ENCODE results near the gene CTDNEP1. TPM values are rescaled to one million over a fixed set of nuclear protein-coding genes. Genes with fewer than 3 reads are reported as not detected.
"Not testable (repeated sequence)": the region's sequence is repeated elsewhere in the genome, so short reads cannot be mapped to it uniquely, and the experiment has no call there.

The CTDNEP1 gene
- total RNA-seq, 2 experiments from 2014 or later = 155 to 164 TPM

GRCh38 chr17:7254511-7254910 lies 3.0 kb upstream of the CTDNEP1 start:
- no peak overlapping the region for H3K4me3 Mint-ChIP-seq
- H3K27ac Mint-ChIP-seq = no peak overlapping the region
- peaks cover 34% of the 10 kb centered on the region for H3K4me1 Mint-ChIP-seq (ENCODE audit: low read depth)
- H3K36me3 Mint-ChIP-seq = peaks cover 34% of the 10 kb centered on the region
- DNase-seq = no peak
- intact Hi-C loops (cut with micrococcal nuclease) = loop anchor here (5.0 kb wide), 3 partner anchors 183 to 433 kb away; partner anchors contain the start of genes FGF11, TMEM102, TP53 and WRAP53
- no peaks in the 10 kb centered on the region for H3K9me3 Mint-ChIP-seq
- ChIA-PET CTCF (no interaction called here), POLR2A (interaction anchor here (0.6 to 0.9 kb wide), 2 partner anchors 10 to 293 kb away, joined by 3 read pairs; no protein-coding TSS in a partner anchor)
- H3K27me3 Mint-ChIP-seq = no peaks in the 10 kb centered on the region

- peaks cover 28% of the 10 kb centered on the region for H3K36me3 Mint-ChIP-seq
- H3K27ac Mint-ChIP-seq = peak overlapping the region; percentile 100
- H3K27me3 Mint-ChIP-seq = no peaks in the 10 kb centered on the region
- peak overlapping the region; percentile 85 for H3K4me3 Mint-ChIP-seq
- CTCF ChIA-PET = no interaction called here
- H3K9me3 Mint-ChIP-seq = no peaks in the 10 kb centered on the region
- POLR2A ChIA-PET = no interaction called here
- DNase-seq = no peak
- peaks cover 40% of the 10 kb centered on the region for H3K4me1 Mint-ChIP-seq (ENCODE audit: low read depth)
- intact Hi-C loops (cut with micrococcal nuclease) = loop anchor here (2.0 to 5.0 kb wide), 4 partner anchors 184 to 434 kb away; partner anchors contain the start of genes FGF11, TMEM102, TP53 and WRAP53
These were observed 1.5 kb upstream of the CTDNEP1 start for GRCh38 chr17:7253082-7253481.

GRCh38 chr17:7252176-7253043 lies 876 bp upstream of the CTDNEP1 start, which contains the start of gene ELP5:
ELP5 (plus strand) TSS chr17:7252215; CDS start chr17:7252551, 336 bp downstream.
- Mint-ChIP-seq H3K27ac (peak within 1 kb of the TSS; percentile 100), H3K4me3 (peak within 1 kb of the TSS; percentile 96), H3K9me3 (no peaks in the 10 kb centered on the region), H3K4me1 (ENCODE audit: low read depth) (peaks cover 40% of the 10 kb centered on the region), H3K36me3 (peaks cover 28% of the 10 kb centered on the region), H3K27me3 (no peaks in the 10 kb centered on the region)
- DNase-seq = peak; percentile 94
- ChIA-PET CTCF (interaction anchor here (0.6 to 1.2 kb wide), 2 partner anchors 32 to 105 kb away, joined by 4 to 6 read pairs; no protein-coding TSS in a partner anchor), POLR2A (interaction anchor here (0.6 to 2.0 kb wide), 3 partner anchors 13 to 56 kb away, joined by 3 to 7 read pairs (median 5); partner anchors contain the start of genes DVL2 and PHF23)
- intact Hi-C loops (cut with micrococcal nuclease) = loop anchor here (1.0 to 5.0 kb wide), 8 partner anchors 13 to 435 kb away; partner anchors contain the start of genes EIF5A, FGF11, NEURL4 and PHF23

- peak overlapping the region; percentile 100 for H3K27ac Mint-ChIP-seq
- peaks cover 42% of the 10 kb centered on the region for H3K4me1 Mint-ChIP-seq (ENCODE audit: low read depth)
- H3K9me3 Mint-ChIP-seq = no peaks in the 10 kb centered on the region
- CTCF ChIA-PET = interaction anchor here (1.0 to 2.0 kb wide), 4 partner anchors 8 to 31 kb away, joined by 3 to 8 read pairs (median 6); partner anchors contain the start of gene GABARAP
- peak; percentile 40 for DNase-seq
- POLR2A ChIA-PET = interaction anchor here (0.6 to 2.0 kb wide), 8 partner anchors 8 to 437 kb away, joined by 3 to 7 read pairs (median 3); partner anchors contain the start of genes DVL2 and GABARAP
- H3K4me3 Mint-ChIP-seq = peak overlapping the region; percentile 96
- H3K27me3 Mint-ChIP-seq = no peaks in the 10 kb centered on the region
- peaks cover 27% of the 10 kb centered on the region for H3K36me3 Mint-ChIP-seq
- intact Hi-C loops (cut with micrococcal nuclease) = loop anchor here (5.0 kb wide), 3 partner anchors 186 to 436 kb away; partner anchors contain the start of genes FGF11, TMEM102, TP53 and WRAP53
These were observed 573 bp downstream of the CTDNEP1 start for GRCh38 chr17:7250695-7251627.

GRCh38 chr17:7249830-7250229 lies 1.7 kb downstream of the CTDNEP1 start:
- peaks cover 26% of the 10 kb centered on the region for H3K36me3 Mint-ChIP-seq
- peak overlapping the region; percentile 93 for H3K27ac Mint-ChIP-seq
- no peaks in the 10 kb centered on the region for H3K9me3 Mint-ChIP-seq
- H3K27me3 Mint-ChIP-seq = no peaks in the 10 kb centered on the region
- ChIA-PET CTCF (interaction anchor here (1.4 to 2.0 kb wide), 3 partner anchors 11 to 47 kb away, joined by 3 to 7 read pairs (median 4); partner anchors contain the start of gene PHF23), POLR2A (interaction anchor here (1.0 to 1.6 kb wide), 3 partner anchors 8 to 11 kb away, joined by 3 to 6 read pairs (median 4); no protein-coding TSS in a partner anchor)
- intact Hi-C loops (cut with micrococcal nuclease) = loop anchor here (5.0 kb wide), 3 partner anchors 187 to 437 kb away; partner anchors contain the start of genes FGF11, TMEM102, TP53 and WRAP53
- no peak for DNase-seq
- peak overlapping the region; percentile 96 for H3K4me3 Mint-ChIP-seq
- peaks cover 42% of the 10 kb centered on the region for H3K4me1 Mint-ChIP-seq (ENCODE audit: low read depth)

GRCh38 chr17:7249214-7249613 lies 2.3 kb downstream of the CTDNEP1 start:
- intact Hi-C loops (cut with micrococcal nuclease) = no loop called here
- no peak for DNase-seq
- CTCF ChIA-PET = interaction anchor here (1.4 to 2.0 kb wide), 3 partner anchors 10 to 47 kb away, joined by 3 to 7 read pairs (median 4); partner anchors contain the start of gene PHF23
- Mint-ChIP-seq H3K27ac (peak overlapping the region; percentile 46), H3K36me3 (peaks cover 26% of the 10 kb centered on the region), H3K9me3 (no peaks in the 10 kb centered on the region), H3K4me1 (ENCODE audit: low read depth) (peaks cover 42% of the 10 kb centered on the region), H3K27me3 (no peaks in the 10 kb centered on the region), H3K4me3 (peak overlapping the region; percentile 43)
- POLR2A ChIA-PET = interaction anchor here (1.0 to 1.6 kb wide), 3 partner anchors 8 to 11 kb away, joined by 3 to 6 read pairs (median 4); no protein-coding TSS in a partner anchor

- Mint-ChIP-seq H3K36me3 (peaks cover 24% of the 10 kb centered on the region), H3K4me3 (peak overlapping the region; percentile 43), H3K4me1 (ENCODE audit: low read depth) (peaks cover 38% of the 10 kb centered on the region), H3K27me3 (no peaks in the 10 kb centered on the region), H3K9me3 (no peaks in the 10 kb centered on the region), H3K27ac (no peak overlapping the region)
- DNase-seq = no peak
- POLR2A ChIA-PET = interaction anchor here (1.4 kb wide), 1 partner anchor 10 kb away, joined by 6 read pairs; no protein-coding TSS in a partner anchor
- intact Hi-C loops (cut with micrococcal nuclease) = no loop called here
- CTCF ChIA-PET = interaction anchor here (1.4 to 2.0 kb wide), 3 partner anchors 10 to 48 kb away, joined by 3 to 7 read pairs (median 4); partner anchors contain the start of gene PHF23
These were observed 2.7 kb downstream of the CTDNEP1 start for GRCh38 chr17:7248796-7249195.

- ChIA-PET POLR2A (no interaction called here), CTCF (interaction anchor here (1.3 kb wide), 1 partner anchor 26 kb away, joined by 5 read pairs; no protein-coding TSS in a partner anchor)
- H3K27me3 Mint-ChIP-seq = peaks cover 3% of the 10 kb centered on the region
- peaks cover 24% of the 10 kb centered on the region for H3K36me3 Mint-ChIP-seq
- no peaks in the 10 kb centered on the region for H3K9me3 Mint-ChIP-seq
- H3K4me1 Mint-ChIP-seq (ENCODE audit: low read depth) = peaks cover 37% of the 10 kb centered on the region
- H3K4me3 Mint-ChIP-seq = no peak overlapping the region
- peak overlapping the region; percentile 26 for H3K27ac Mint-ChIP-seq
- intact Hi-C loops (cut with micrococcal nuclease) = no loop called here
- no peak for DNase-seq
These were observed 4.8 kb downstream of the CTDNEP1 start for GRCh38 chr17:7246779-7247178.

- peaks cover 38% of the 10 kb centered on the region for H3K4me1 Mint-ChIP-seq (ENCODE audit: low read depth)
- not testable (repeated sequence) for H3K4me3 Mint-ChIP-seq, H3K27me3 Mint-ChIP-seq, DNase-seq, H3K9me3 Mint-ChIP-seq
- ChIA-PET CTCF (interaction anchor here (2.4 to 3.2 kb wide), 2 partner anchors 24 to 52 kb away, joined by 8 to 19 read pairs; partner anchors contain the start of genes ACADVL and DLG4), POLR2A (interaction anchor here (1.2 to 3.6 kb wide), 2 partner anchors 24 to 65 kb away, joined by 3 to 19 read pairs; partner anchors contain the start of genes ACADVL and DLG4)
- peaks cover 29% of the 10 kb centered on the region for H3K36me3 Mint-ChIP-seq
- peak overlapping the region; percentile 45 for H3K27ac Mint-ChIP-seq
- intact Hi-C loops (cut with micrococcal nuclease) = loop anchor here (5.0 kb wide), 1 partner anchor 598 kb away; no protein-coding TSS in a partner anchor
These were observed 7.7 kb downstream of the CTDNEP1 start for GRCh38 chr17:7243838-7244237.

- Mint-ChIP-seq H3K36me3 (peaks cover 29% of the 10 kb centered on the region), H3K27me3 (peaks cover 3% of the 10 kb centered on the region), H3K27ac (peak overlapping the region; percentile 85), H3K4me1 (ENCODE audit: low read depth) (peaks cover 34% of the 10 kb centered on the region), H3K9me3 (no peaks in the 10 kb centered on the region), H3K4me3 (peak overlapping the region; percentile 98)
- no peak for DNase-seq
- ChIA-PET CTCF (interaction anchor here (2.4 to 3.2 kb wide), 2 partner anchors 23 to 53 kb away, joined by 8 to 19 read pairs; partner anchors contain the start of genes ACADVL and DLG4), POLR2A (interaction anchor here (1.2 to 3.6 kb wide), 2 partner anchors 24 to 66 kb away, joined by 3 to 19 read pairs; partner anchors contain the start of genes ACADVL and DLG4)
- intact Hi-C loops (cut with micrococcal nuclease) = loop anchor here (5.0 kb wide), 1 partner anchor 599 kb away; no protein-coding TSS in a partner anchor
These were observed 8.1 kb downstream of the CTDNEP1 start for GRCh38 chr17:7243453-7243729.

All from activated CD4-positive, alpha-beta memory T cell treated with anti-CD3 and anti-CD28 coated beads for 36 hours (primary cell).